ENCODE data around the gene PRM2.

The PRM2 gene

DNA sequence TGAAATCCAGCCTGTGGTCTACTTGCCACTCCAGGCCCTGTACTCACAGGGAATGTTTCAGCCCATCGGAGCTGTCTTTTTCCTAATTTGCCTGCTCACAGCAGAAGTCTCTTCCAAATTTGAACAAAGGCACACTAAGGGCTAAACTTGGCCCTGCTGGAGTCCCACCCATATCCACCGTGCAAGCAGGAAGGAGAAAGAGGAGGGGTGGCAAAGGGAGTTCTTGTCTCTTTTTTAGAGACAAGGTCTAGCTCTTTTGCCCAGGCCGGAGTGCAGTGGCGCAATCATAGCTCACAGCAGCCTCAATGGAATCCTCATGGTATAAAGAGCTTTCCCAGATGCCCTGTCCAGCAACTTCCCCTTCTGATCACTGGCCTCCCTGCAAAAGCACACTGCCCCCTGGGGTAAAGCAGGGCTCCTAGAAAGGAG, 7.6 kb upstream of the PRM2 start:
- DNase-seq, result no peak

DNA sequence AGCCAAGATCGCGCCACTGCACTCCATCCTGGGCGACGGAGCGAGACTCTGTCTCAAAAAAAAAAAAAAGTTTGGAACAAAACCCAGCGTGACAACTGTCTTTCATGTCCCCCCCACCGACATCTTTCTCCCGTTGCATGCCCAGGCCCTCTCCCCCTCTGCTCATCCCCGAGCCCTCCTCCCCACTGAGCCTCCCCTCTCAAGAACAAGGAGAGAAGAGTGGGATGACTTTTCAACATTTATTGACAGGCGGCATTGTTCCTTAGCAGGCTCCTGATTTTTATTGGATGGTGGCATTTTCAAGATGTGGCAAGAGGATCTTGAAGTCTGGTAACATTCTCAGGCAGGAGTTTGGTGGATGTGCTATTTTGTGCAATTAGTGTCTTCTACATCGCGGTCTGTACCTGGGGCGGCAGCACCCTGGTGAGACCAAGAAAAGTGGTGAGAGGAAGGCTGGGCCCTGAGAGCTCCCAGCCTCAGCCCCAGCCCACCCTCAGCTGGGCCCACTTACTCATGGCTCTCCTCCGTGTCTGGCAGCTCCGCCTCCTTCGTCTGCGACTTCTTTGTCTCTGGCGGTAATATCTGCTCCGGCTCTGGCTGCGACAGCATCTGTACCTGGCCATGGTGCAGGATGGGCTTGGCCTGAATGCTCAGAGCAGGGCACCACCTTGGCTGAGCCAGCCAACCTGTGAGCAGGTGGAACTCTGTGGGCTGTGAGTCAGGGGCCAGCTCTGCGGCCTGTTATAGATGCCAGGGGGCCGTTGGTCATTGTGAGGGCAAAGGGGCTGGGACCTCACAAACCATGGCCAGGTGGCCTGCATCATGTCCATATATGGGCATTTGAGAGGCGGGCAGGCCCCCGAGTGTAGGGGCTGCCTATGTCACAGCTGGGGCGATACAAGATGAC, 4.6 kb upstream of the PRM2 start, which contains the start of gene PRM1:
Gene PRM1 (minus strand): TSS at position 715 of the 907 bp plus-strand sequence. CDS start 92 bp downstream, at position 623.
- DNase-seq, result no peak

DNA sequence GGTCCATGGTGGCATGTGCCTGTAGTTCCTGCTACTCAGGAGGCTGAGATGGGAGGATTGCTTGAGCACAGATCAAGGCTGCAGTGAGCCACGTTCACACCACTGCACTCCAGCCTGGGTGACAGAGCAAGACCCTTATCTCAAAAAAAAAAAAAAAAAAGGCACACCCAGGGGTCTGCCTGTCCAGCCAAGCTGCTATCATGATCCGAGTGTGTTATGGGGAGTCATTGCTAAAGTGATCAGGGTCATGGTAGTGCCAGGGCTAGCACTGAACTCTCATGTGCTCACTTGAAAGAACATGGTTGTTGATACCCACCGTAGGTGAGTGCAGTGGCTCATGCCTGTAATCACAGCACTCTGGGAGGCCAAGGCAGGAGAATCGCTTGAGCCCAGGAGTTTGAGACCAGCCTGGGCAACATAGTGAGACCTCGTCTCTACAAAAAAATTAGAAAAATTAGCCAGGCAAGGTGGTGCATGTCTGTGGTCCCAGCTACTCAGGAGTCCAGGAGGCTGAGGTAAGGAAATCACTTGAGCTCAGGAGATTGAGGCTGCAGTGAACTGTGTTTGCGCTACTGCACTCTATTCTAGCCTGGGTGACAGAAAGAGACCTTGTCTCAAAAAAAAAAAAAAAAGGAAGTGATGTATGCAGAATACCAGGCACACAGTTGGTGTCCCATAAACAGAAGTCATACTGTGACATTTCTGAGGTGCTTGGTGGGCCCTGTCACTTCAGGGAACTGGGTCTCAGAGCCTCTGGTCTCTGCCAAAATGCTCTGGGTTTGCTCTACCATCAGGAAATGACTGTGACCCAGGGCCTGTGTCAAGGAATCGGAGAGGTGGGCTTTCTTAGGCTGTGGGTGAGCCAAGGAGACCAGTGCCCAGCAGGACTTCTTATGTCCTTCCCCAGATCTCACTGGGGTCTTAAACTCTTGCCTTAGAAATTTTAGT, 2.7 kb upstream of the PRM2 start:
- no peak for DNase-seq

DNA sequence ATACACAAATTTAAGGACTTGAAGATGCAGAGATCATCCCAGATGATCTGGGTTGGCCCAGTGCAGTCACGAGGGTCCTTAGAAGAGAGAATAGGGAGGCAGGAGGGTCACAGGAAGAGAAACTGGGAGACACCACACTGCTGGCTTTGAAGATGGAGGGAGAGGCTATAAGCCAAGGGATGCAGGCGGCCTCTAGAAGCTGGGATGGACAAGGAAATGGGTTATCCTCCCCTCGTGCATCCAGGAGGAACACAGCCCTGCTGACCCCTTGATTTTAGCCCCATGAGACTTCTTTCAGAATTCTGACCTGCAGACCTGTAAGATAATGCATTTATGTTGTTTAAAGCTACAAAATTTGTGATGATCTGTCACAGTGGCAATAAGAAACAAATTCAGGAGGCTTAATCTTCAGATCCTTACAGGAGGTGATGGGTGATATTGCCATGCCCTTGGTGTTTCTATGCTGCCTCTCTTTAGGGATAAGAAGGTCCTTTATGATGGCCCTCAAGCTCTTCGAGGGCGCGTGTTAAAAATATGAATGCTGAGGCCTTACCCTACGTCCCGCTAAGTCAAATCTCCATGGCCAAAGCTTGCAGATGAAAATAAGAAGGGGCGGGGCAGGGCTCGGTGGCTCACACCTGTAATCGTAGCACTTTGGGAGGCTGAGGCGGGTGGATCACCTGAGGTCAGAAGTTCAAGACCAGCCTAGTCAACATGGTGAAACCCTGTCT, 1.5 kb upstream of the PRM2 start:
- DNase-seq, result no peak

GRCh38 chr16:11276896-11277593, 765 bp upstream of the PRM2 start:
- DNase-seq, result no peak

- no peak for DNase-seq
These were observed 1.3 kb downstream of the PRM2 start for GRCh38 chr16:11274964-11275363.

DNA sequence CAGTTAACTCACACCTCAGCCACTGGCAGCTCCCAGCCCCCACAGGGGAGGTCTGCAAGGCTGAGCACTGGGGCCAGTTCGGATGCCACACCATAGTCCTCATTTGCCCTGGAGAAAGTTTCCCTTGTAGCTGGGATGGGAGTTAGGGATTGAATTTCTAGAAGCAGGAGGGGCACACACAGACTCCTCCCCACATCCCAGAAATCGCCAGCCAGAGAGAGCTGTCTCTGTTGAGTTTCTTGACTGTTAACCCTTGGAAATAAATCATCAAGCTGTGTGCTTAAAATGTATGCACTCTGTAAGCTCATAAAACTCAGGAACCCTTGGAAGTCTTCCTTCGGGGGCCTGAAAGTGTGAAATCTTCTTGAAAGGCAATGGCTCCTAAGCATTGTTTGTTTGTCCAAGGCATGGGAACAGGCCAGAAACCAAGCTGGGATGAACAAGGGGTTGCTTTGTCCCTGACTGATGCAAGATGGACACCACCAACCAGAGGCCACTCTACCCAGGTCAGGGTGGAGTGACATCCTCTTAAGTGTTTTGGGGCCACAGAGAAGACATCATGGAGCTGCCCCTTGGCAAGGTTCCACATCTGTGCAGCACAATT, 2.5 kb downstream of the PRM2 start:
- no peak for DNase-seq

DNA sequence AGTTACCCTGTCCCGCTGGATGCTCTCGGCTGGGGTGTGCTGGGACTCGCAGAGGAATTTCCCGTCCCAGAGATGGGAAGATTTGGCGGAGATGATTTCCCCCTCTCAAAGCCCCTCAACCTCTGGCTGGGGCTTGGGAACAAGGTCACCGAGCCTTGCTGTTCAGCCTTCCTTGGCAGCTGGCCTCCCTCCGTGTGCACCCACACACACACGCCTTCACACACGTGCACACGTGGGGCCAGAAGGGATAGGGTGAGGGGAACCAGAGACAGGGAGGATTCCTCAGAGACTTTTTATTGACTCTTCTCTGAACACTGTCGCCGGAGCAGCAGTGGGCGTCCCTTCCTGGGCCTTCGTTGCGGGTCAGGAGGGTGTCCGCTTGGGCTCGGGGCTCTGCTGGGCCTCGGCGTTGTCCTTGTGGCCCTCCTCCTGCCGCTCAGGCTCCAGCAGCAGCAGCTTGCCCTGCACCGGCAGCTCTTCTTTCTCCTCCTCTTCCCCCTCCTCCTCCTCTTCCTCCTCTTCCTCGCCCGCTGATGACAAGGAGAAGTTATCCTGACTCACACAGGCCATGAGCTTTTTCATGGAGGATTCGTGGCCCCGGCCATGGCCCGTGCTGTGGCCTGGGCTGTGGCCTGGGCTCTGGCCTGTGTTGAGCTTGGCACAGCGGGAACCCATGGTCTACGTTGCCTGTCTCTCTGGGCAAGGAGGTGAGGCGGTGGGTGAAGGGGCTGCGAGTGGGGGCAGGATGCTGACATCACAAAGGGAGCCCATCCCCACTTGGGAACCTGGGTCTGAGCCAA, 3.2 kb downstream of the PRM2 start, which contains the start of gene PRM3:
Gene PRM3 (minus strand): TSS at position 709 of the 800 bp plus-strand sequence. CDS start 34 bp downstream, at position 675.
- DNase-seq, result no peak

DNA sequence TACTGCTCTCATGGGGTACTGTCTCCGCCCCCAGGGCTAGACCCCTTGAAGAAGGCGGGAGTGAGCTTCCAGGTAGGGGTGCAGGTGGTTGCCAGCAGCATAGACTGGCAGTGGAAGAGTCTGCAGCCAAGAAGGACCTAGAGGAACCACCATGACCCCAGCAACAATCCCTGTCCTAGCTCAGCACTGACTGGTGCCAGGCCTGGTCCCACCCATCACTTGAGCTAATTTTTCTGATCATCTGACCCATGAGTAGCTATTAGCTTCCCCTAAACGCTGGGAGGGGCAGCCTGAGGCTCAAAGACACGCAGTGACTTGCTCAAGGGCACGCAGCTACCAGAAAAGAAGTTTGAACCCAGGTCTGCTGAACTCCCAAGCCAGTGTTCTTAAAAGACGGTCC, 3.8 kb downstream of the PRM2 start:
- DNase-seq, result no peak

DNA sequence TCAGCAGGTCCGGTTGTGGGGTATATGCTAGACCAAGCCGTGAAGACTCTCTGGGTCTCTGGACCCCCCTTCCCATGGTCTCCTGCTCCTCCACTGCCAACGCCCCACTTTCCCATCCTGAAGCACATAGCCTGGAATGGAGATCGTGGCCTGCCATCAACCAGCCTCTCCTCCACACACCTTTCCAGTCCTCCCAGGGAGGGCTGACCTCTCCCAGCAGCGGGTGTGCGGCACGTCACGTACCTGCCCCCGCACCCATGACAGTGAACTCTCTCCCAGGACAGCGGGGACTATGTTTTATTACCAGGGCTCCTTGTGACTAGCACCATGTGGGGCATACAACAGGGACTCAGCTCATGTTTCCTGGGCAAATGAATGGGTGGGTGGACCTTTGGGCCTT, 4.7 kb downstream of the PRM2 start:
- DNase-seq, result no peak

GRCh38 chr16:11270602-11271162, 5.6 kb downstream of the PRM2 start:
- no peak for DNase-seq

GRCh38 chr16:11268921-11269375, 7.3 kb downstream of the PRM2 start, which contains the start of gene TNP2:
TNP2 (minus strand) TSS chr16:11269325; CDS start chr16:11269262, 63 bp downstream.
- DNase-seq, result no peak

DNA sequence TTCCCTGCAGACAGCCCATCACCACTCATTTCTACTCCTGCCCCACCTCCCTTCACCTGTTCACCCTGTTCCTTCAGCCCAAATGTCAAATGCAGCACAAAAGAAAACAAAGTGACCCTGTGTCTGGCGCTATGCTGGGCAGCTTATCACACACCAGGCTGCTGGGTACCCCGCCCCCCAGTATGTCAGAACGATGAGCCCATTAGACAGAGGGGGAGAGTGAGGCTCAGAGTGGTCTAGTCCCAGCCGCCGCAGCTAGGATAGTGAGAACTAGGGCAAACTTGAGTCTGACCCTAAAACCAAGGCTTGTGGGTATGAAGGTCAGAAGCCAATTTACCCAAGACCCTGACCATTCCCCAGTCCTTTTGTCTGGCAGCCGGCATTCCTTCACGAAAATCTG, 11.2 kb downstream of the PRM2 start:
- no peak for DNase-seq

GRCh38 chr16:11264155-11264832, 12.0 kb downstream of the PRM2 start:
- no peak for DNase-seq

GRCh38 chr16:11263737-11264136, 12.5 kb downstream of the PRM2 start:
- DNase-seq, result no peak

DNA sequence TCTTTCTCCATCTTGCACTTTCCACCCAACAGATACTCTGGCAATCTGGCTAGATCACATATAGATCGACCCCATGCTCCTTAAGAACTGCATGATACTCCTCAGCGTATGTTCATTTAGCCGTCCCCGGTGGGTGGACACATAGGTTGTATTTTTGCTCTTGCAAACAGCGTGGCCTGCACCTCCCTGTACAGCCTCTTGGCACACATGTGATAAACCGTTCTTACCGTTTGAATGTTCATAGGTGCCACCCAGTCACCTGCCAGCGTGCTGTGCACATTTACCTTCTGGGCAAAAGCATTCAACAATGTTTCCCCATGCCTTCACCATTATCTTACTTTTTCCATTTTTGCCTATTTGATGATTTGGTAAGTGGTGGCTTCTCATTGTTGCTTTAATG, 13.4 kb downstream of the PRM2 start:
- no peak for DNase-seq

- no peak for DNase-seq
These were observed 15.7 kb downstream of the PRM2 start for GRCh38 chr16:11260596-11260966.

DNA sequence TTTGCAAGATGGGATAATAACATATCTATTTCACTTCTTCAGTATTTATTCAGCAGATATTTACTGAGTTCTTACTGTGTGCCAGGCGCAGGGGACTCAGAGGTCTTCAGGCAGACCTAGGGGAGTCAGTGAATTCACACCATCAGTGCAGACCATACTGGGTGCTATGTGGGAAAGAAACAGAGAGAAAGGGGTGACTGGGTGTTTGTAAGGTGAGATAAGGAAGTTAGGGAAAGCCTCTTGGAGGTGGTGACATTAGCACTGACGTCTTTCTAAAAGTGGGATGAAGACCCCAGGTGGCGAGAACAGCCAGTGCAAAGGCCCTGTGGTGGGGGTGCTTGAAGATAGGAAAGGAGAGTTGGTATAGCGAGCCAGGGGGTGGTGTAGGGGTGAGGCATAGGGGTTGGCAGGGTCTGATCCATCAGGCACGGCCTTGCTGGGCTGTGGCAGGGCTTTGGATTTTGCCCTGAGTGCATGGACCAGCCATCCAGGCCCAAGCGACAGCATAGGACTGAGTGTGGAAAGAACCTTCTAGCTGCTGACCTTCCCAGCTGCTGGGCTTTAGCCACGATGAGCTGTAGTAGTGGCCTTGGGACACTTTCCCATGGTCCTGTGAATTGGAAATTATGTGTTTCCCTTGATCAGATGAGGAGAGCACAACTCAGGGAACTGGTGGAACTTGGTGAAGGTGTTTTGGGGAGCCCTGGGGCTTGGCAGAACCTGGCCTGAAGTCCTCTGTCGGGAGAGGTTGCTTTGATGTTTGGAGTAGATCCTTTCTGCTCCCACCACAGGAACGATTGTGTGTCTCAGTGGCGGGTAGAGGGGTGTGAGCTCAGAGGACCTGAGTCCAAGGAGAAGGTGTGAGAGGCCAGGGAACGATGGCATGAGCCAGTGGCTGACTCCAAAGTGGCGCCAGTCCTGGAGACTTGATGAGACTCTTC, 16.4 kb downstream of the PRM2 start:
- DNase-seq, result no peak

Measured in GDM1 (cell line).